Measurements from ENCODE around the gene FCF1.
"Not testable (repeated sequence)": the region's sequence is repeated elsewhere in the genome, so short reads cannot be mapped to it uniquely, and the experiment has no call there.

Gene FCF1

DNA sequence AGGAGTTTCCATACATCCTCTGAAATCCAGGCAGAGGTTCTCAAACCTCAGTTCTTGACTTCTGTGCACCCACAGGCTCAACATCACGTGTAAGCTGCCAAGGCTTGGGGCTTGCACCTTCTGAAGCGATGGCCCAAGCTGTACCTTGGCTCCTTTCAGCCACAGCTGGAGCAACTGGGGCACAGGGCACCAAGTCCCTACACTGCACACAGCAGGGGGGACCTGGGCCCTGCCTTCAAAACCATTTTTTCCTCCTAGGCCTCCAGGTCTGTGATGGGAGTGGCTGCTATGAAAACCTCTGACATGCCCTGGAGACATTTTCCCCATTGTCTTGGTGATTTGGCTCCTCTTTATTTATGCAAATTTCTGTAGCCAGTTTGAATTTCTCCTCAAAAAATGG lies 10.7 kb upstream of the FCF1 start:
- no peak for DNase-seq

- no peak for DNase-seq
These were observed 9.9 kb upstream of the FCF1 start for GRCh38 chr14:74703043-74703442.

- no peak for DNase-seq
These were observed 8.3 kb upstream of the FCF1 start for GRCh38 chr14:74704656-74705055.

- DNase-seq: no peak
These were observed 7.1 kb upstream of the FCF1 start for GRCh38 chr14:74705613-74706500.

GRCh38 chr14:74710480-74710879 lies 2.5 kb upstream of the FCF1 start:
- DNase-seq: no peak

DNA sequence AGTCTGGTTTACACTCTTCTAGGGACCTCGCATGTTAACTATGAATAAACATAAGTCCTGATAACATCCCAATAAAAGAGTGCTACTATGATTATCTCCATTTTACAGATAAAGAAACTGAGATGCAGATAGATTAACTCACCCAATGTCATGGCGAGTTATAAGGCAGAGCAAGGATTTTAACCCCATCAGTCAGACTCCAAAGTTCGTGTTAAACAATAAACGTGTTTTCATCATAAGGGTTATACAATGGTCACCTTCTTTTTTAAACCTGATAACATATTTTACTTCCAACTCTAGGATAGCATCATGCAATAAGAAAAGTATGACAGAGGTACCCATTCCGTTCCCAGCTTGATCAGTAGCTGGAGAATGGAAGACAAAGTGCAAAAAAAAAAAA lies 1.3 kb upstream of the FCF1 start:
- no peak for DNase-seq

- no peak for DNase-seq
These were observed 421 bp downstream of the FCF1 start for GRCh38 chr14:74713395-74713735.

DNA sequence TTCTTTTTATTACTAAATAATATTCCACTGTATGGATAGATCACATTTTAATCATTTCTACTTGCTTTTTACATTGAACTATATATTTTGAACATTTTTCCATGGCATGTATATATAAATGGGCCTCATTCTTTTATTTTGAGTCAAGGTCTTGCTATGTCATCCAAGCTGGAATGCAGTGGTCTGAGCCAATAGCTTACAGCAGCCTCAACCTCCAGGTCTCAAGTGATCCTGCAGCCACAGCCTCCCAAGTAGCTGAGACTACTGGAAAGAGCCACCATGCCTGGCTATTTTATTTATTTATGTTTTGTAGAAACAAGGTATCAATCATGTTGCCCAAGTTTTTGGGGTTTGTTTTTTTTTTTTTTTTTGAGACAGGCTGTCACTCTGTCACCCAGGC lies 7.6 kb downstream of the FCF1 start:
- DNase-seq: no peak

GRCh38 chr14:74723134-74723533 lies 10.2 kb downstream of the FCF1 start:
- no peak for DNase-seq

GRCh38 chr14:74732387-74732786 lies 19.4 kb downstream of the FCF1 start:
- no peak for DNase-seq

GRCh38 chr14:74733221-74733620 lies 20.3 kb downstream of the FCF1 start:
- no peak for DNase-seq

- no peak for DNase-seq
These were observed 22.2 kb downstream of the FCF1 start for GRCh38 chr14:74735125-74735524.

DNA sequence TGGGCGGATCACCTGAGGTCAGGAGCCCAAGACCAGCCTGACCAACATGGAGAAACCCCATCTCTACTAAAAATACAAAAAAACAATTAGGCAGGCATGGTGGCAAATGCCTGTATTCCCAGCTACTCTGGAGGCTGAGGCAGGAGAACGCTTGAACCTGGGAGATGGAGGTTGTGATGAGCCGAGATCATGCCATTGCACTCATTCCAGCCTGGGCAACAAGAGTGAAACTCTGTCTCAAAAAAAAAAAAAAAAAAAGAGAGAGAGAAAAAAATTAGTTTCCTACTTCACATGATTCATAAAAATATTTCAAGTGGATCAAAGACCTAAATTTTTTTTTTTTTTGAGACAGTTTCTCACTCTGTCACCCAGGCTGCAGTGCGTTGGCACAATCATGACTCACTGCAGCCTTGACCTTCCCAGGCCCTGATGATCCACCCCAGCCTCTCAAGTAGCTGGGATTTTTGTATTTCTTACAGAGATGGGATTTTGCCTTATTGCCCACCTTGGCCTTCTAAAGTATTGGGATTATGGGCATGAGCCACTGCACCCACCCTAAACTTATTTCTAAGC lies 24.9 kb downstream of the FCF1 start:
- no peak for DNase-seq

- no peak for DNase-seq
These were observed 26.5 kb downstream of the FCF1 start for GRCh38 chr14:74739293-74740030.

DNA sequence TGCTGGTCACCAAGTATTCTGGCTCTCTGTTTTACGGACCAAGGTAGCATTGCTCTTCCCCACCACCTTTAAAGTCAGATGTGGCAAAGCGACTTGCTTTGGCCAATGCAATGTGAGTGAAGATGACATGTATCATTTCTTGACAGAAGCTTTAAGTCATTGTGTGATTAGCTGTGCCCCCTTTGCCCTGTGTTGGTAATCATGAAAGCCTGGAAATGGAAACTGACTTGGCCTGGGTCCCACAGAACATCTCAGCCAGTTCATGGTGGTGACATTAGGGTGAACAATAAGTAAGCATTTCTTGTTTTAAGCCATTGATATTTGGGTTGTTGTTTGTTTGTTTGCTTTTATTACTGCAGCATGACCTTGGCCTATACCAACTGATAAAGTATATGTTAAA lies 34.3 kb downstream of the FCF1 start:
- no peak for DNase-seq

DNA sequence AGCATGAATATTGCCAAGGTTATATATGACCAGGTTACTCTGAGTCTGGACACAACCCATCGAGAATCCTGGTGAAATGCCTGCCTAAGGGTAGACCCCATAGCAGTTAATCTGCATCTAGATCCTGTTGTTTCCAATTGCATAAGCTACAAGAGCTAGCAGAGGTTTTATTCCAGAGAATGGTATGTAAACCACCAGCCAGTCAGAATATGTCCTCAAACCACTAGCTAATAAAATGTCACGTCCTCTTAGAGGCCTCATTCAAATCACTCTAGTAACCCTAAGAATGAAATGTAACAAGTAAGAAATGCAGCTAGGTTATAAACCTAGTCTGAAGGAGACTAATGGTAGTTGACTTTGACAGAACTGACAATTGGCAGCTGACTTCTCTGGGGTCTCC lies 41.2 kb downstream of the FCF1 start:
- no peak for DNase-seq

GRCh38 chr14:74754899-74755298 lies 42.0 kb downstream of the FCF1 start:
- DNase-seq: no peak

DNA sequence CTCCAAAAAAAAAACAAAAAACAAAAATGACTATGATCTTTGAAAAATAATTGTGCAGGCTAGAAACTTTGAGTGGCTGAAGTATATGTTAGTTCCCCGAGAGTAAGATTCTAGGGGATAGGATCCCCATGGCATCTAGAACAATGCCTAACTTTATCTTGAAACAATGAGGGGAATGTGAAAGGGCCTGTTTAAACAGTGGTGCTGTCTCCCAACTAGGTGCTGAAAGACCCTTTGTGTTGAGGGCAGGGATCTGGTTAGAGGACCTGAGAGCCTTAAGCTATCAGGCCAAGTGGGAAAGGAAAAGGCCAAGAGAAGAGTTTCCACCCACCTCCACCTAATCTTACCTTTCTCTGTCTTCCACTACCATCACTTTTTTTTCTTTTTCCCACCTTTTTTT lies 43.4 kb downstream of the FCF1 start:
- DNase-seq: no peak

GRCh38 chr14:74758505-74758904 lies 45.6 kb downstream of the FCF1 start:
- DNase-seq: not testable (repeated sequence)

GRCh38 chr14:74762917-74763802 lies 50.2 kb downstream of the FCF1 start, which contains the start of gene YLPM1:
Gene YLPM1 (plus strand): TSS chr14:74763316. CDS start chr14:74763490, 174 bp downstream.
- peak; percentile 93 for DNase-seq

GRCh38 chr14:74763803-74764531 lies 51.0 kb downstream of the FCF1 start:
- peak; percentile 14 for DNase-seq

DNA sequence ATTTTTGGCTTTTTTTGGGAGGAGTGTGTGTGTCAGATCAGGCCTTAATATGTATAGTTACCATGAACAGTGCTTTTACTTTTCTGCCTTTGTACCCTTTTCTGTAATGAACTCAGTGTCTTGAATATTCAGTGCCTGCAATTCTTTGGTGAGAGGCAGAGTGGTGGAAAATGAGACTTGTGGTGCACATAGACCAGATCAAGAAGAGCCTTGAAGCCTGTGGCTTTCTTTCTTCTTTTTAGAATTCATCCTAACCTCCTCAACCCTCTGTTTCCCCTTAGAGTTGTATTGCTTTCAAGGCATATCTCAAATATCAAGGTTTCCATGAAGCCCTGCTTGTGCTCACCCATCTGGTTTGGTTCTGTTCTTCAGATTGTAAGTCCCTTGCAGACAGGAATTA lies 52.8 kb downstream of the FCF1 start:
- DNase-seq: no peak
